NCI-H1694 treated with DMSO at 0.1 percent for 48 hours (cell line): ENCODE results near the gene TMEM260.
A peak's percentile ranks its signal among the peaks of the same experiment; 100 is the strongest.
"Not testable (repeated sequence)": the region's sequence is repeated elsewhere in the genome, so short reads cannot be mapped to it uniquely, and the experiment has no call there.

Experiments used
- DNase-seq: peaks from one replicate; lab custom pipeline; 2025; lab: John Stamatoyannopoulos, UW

TMEM260 gene

DNA sequence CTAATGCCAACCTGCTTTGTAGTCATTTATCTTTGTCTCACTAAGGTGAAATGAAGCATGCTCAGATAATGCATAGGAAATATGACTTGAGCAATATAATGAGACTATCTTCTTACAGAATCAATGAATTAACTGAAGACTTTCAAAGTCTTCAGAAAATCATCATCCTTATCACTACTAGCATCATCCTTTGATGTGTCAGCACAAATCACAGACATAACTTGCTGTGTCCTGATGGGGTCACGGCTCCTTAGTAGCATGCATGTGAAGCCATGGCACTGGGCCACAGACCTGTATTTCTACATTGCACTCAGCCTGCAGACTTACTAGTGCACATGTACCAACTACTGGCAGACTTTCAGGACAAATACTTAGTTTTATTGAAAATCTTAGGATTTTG lies 18.9 kb downstream of the TMEM260 start:
- DNase-seq, result no peak

DNA sequence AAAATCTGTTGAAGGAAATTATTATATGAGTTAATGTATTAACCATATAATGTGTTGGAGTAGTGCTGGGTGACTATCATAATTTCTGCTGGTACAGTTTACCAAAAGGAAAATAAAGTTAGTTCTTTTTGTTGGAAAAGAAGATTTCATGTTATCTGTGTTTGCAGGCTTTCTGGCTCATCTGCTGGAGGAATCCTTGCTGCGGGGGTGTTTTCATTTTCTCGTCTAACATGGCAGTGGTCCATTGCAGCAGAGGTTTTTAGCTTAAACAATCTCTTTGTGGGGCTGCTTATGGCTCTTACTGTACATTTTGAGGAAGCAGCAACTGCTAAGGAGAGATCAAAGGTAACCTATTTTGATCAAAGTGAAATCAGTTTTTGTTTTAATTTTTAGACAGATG lies 24.1 kb downstream of the TMEM260 start:
- no peak for DNase-seq

DNA sequence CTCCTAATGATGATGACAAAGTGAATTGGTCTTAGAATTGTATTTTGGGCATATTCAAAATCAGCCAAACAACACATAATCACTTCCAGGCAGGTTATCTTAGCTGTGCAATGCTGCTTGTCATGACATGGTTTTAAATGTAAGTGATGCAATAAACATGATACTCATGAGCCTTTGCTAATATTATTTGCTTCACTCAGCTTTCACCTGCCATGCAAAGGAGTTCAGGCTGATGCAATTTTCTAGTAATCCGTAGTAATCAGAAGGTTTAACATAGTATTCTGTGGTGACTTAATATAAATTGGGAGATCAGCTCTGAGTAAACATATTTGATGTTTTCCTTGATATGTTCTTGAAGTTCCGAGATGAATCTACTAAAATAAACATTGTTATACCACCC lies 29.1 kb downstream of the TMEM260 start:
- no peak for DNase-seq

DNA sequence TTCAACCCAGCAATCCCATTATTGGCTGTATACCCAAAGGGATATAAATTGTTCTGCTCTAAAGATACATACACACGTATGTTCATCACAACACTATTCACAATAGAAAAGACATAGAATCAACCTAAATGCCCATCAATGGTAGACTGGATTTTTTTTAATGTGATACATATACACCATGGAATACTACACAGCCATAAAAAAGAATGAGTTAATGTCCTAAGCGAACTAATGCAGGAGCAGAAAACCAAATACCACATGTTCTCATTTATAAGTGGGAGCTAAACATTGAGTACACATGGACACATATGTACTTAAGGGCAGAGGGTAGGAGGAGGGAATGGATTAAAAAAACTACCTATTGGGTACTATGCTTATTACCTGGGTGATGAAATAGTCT lies 32.1 kb downstream of the TMEM260 start:
- not testable (repeated sequence) for DNase-seq

DNA sequence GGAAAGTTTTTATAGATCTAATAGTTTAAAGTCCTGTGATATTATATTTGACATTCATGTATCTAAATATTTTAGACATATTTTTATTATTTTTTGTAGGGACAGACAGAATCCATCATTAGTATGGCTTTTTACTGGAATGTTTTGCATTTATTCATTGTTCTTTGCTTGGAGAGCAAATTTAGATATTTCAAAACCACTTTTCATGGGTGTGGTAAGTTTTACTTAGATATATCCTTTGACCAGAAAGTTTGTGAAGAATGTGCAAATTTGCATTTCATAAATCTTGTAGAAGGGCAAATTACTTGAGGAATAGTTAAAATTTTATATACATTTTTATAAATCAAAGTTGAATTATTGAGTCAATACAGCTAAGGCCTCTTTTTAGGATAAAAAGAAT lies 37.5 kb downstream of the TMEM260 start:
- DNase-seq, result no peak

DNA sequence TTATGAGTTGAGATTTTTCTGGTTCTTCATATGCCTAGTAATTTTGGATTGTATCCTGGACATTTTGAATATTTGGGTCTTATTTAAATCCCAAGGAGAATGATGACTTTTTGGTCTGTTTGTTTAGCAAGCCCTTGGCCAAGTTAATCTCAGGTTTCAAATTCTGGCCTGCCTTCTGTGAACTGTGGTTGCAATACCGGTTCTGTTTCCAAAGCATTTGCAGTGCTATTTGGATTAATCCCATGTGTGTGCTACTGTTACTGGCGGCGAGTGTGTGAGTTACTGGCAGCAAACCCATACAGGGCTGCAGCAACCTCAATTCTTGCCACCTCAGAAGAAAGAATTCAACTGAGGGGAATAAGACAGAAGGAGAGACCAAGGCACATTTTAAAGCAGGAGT lies 51.1 kb downstream of the TMEM260 start:
- DNase-seq, result no peak

DNA sequence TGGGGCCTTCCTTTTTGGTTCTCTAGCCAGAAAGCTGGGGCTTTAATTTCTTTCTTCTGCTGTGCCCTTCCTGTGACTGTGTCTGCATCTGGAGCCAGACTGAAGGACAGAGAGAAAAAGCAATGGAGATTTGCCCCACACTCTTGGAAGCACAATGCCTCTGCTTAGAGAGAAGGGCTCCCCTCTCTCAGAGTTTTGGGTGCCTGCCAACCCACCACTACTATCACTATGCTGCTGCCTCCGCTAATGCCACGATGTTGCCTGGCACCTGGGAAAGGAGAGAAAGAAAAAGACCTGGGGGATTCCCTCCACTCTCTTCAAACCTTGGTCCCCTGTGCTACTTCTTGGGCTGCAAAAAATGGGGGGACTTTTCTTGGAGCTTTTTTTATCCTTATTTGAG lies 52.6 kb downstream of the TMEM260 start:
- no peak for DNase-seq

DNA sequence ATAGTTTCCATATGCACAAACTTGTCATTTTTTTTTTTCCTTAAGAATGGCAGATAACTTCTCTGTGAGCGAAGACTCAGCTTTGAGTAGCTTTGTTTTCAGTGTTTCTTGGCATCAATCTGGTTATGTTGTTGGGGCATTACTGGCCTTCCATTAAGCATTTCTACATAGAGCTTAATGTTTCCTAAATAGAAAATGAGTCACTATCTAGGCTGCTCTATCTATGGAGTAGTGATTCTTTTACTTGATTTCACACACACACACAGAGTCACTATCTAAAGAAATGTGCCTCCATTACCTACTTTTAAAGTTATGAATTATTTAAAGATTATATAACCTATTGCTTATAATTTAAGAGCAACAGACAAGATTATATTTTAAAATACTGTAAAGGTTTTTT lies 53.9 kb downstream of the TMEM260 start:
- no peak for DNase-seq

DNA sequence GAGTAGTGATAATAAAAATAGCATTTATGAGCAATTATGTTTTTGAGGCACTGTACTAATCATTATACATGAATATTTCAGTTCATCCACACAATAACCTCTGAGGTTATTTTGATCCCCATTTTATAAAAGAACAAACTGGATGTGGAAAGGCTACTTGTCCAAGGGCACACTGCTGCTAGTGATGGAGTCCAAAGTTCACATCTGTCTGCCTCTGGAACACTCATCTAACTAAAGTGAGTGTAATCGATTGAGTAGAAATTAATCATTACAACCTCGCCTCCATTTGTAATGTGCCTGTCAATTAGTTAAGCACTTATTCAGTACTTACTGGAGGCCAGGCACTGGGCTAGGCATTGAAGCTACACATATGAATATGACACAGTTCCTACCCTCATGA lies 55.4 kb downstream of the TMEM260 start:
- DNase-seq, result no peak

DNA sequence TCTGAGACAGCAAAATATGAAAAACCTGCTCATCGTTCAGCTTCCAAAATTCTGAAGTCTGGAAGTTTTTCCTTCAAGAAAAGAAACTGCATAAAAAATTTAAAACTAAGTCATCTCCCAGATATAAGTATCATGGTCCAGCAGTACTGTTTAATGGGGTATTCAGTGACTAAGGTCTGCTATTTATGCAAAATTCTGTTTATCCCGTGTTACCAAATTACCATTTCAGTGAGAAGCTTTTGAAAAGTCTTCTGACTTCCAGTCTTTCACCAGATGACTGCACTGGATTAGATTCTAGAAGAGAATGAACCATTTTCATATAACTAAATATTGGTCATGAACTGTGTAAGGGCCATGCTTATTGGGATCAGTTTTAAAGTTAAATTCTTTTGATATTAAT lies 67.9 kb downstream of the TMEM260 start:
- DNase-seq, result no peak

DNA sequence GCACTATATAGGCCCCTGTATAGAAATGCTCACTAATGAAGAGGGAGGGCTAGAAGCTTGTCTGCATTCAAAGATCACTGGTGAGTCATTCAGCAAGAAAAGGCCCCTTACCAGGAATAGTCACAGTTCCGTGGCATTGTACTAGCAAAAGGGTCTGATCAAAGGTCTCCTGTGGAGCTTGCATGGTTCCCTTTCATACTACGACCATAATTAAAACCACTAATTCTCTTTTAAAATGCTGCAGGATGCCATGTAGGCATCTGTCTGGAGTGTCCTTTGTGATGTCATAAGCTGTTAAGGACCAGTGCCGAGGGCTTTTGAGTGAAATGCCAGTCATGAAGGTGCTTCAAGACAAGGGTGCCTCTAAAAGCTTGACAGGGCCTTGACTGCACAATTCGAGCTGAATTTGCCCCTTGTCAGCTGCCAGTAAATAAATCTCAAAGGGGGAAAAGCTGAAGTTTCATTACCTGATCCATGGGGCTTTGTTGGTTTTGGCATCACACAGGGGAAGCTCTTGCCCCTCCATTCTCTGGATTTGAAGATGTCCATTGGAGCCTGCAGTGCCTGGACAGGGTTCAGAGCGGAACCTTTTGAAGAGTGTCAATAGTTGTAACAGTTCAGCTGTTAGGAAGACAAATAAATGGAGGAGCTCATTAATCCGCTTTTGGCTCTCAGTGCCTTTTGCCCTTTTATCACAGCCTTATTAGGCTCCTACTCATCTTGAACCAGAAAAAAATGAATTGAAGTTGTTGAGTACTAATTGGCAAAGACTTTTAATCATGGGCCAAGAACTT lies 69.1 kb downstream of the TMEM260 start:
- DNase-seq, result no peak

DNA sequence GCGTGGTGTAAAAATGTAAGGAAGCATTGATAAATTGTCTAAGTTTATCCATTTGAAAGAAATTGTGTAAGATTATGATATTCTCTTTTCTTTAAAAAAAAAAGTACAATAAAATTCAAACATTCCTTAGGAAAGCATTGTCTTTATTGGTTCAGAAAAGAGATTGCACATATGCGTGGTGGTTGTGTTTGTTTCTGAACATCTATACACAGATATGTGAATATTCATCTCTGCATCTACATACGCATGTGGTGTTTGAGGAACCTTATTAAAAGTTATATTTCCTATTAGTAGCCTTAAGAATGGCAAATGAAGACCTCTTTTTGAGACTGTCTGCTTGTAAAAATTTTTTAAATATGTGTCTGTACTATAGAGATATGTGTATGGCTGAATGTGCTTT lies 69.8 kb downstream of the TMEM260 start:
- DNase-seq, result no peak

DNA sequence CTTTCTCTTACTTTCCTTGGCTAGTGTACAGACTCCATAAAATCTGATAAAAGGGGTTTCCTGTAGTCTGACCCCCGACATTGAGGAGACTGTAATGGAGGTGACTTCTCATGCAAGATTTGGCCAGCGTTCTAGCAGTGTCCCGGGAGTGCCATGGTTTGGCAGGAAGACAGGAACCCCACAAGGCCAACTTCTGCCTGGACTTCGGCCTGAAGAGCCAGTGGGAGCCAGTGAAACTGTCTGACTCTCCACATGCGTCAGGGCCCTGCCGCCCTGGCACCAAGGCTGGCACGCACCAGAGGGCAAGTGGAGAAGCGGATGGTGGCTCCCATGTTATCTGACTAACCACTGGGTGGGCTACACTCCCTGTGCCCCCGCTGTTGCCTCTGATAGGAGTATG lies 70.5 kb downstream of the TMEM260 start:
- DNase-seq, result no peak

DNA sequence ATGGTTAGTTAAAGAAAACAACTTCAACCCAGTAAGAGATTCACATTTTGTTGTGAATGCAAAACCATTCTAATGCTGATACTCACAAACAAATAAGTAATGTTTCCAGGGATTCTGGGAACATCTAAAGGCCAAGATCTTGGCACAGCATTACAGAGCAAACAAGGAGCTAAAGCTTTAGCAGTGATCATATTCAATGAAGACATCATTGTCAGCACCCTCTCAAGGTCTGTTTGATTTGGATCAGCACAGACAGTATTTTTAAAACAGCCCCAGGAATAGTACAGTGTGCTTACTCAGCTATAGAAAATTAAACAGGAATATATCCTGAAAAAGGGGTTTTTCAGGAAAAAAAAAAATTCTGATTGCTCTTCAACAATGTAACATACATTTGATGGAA lies 71.4 kb downstream of the TMEM260 start:
- DNase-seq, result no peak

DNA sequence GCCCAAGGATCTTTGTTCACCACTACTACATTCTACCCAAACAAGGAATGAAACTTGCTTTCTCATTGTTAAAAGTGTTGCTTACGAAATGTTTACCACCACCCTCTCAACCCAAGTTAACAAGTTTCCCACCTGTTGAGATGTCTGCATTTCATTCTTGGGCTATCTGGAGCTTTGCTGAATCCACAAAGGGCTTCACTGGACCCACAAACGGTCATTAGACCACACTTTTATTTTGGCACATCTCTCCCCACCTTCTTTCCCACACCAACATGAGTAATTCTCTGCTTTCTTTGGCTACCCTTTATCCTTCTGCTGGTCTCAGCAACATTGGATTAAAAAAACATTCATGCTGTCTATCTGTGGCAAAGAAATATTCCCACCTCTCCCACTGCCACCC lies 78.0 kb downstream of the TMEM260 start:
- DNase-seq, result no peak

DNA sequence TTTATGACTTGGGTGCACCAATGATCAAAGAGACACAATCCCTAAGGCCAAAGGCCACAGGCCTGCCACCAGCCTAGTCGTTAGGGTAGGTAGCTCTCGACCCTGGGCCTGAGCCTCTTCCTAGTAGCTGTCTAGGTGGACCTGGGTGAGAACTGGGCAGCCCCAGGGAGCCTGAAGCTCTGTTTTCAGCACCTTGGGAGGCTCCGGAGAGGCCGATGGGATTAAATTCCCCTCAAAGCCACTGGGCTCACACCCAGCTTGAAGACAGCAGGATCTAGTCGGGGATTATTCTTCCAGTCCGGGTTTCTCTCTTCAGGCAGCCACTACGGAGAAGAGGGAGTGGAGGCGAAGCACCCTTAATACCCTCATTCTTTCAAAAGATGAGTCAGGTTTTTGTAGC lies 79.8 kb downstream of the TMEM260 start:
- DNase-seq, result no peak

DNA sequence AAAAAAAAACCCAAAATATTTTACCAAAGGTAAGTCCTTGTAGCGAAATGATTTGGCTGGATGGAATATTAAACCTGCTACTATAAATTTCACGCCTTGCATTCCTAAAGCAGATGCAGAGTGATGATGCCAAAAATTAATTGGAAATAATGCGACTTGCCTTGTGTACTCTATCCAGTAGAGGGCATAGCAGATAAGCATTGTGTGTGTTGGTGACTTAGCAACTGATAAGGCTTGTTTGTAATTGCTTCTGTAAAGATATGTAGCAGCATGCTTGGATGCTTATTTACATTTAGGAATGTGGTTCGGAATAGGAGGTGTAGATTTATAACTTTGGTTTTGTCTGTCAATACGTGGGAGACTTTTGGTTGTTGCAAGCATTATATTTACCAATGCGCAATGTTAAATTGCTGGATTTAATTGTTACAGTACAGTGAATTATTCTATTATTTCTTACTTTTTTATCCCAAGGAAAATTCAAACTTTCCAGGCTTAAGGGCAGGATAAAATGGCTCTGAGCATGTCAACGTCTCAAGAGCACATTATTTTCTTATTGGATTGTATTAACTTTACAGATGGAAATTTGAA lies 80.5 kb downstream of the TMEM260 start:
- DNase-seq, result peak; percentile 81

DNA sequence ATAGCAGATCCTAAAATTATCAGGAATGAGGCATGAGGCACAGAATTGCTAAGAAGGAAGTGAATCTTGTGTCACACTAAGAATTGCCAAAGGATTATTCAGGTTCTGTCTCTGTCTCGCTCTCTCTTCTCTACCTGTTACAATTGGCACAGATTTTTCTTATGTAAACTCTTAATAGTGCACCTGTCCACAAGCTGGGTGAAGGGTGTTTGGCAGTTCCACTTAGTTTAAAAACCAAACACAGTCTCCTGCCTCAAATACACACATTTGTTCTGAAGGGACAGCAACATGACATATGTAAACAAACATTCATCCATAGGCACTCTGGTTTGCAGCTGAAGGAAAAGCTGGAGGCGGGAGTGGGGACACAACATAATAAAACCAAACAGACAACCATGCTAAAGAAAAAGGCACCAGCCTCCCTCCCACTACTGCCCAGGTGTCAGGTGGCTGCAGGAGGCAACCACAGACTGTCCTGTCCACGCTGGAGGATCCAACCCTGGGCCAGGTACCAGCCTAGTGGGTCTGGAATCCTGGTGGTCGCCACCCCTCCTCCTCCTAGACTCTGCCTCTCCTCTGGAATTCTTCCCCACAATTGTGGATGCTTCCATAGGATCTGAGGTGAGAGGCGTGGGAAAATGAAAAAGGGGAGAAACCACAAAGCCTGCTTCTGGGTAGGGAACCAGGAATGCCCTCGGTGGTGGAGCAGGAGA lies 81.2 kb downstream of the TMEM260 start:
- DNase-seq, result no peak

DNA sequence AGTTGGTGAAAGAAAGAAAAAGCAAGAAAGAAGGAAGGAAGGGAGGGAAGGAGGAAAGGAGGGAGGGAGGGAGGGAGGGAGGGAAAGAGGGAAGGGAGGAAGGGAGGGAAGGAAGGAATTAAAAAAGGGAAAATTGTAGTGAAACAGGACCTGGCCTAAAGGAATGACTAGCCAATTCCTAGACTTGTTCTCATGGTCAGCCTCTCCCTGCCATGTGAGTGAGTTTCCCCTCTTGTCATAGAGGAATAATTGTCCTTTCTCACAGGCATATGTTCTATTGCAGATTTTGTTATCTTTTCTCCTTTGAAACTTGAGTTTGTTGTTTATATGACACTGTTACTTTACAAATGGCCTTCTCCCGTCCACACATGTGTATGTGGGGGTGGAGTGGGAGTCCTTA lies 81.9 kb downstream of the TMEM260 start:
- no peak for DNase-seq

DNA sequence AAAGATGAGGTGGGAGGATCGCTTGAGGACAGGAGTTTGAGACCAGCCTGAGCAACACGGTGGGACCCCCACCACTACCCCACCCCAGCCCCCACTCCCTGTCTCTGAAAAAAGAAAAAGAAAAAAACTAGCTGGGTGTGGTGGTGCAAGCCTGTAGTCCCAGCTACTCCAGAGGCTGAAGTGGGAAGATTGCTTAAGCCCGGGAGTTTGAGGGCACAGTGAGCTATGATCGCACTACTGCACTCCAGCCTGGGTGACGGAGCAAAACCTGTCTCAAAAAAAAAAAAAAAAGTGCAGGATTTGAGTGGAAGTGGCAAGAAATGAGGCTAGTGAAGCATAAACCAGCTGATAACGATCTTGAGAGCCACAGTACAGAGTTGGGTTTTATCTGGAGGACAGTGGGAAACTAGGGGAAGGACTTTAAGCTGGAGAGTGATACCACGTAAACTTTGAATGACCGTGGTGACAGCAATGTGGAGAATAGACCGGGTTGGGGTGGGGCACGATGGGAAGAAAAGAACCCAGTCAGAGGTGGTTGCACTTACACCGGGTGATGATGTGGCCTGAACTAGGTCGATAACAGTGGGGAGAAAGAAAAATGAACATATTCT lies 85.3 kb downstream of the TMEM260 start:
- DNase-seq, result no peak

DNA sequence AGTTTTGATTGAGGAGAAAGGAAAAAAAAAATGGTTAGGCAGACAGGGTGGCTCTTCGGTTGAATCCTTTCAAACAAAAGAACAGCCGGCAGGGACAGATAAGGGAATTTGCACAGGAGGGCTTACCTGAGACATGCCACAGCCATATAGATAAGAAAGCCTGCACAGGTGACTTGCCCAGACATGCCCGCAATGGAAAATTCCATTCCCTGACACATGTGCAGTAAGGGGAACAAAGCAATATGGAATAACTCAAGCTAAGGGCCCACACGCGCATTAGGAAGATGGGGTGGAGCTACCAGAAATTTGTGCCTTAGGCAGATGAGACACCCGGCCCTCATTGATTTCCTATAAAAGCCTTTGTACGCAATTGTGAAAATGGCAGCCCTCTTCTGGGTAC lies 86.7 kb downstream of the TMEM260 start:
- no peak for DNase-seq

DNA sequence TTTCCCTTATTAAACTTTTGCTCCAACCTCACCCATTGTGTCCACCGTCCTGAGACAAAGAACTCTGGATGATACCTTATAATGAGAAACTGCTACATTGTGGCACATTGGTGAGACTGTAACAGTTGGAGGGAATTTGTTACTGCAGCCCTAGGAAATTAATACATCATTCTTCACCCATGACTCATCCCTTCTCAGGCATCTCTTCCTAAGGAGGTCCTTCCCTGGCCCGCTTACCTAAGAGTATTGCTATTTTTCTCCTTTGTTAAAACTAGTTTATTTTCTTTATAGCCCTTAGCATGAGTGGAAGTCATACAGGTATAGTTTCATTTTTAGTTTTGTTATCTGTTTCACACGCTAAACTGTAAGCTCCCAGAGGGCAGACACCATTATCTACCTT lies 87.1 kb downstream of the TMEM260 start:
- DNase-seq, result no peak

DNA sequence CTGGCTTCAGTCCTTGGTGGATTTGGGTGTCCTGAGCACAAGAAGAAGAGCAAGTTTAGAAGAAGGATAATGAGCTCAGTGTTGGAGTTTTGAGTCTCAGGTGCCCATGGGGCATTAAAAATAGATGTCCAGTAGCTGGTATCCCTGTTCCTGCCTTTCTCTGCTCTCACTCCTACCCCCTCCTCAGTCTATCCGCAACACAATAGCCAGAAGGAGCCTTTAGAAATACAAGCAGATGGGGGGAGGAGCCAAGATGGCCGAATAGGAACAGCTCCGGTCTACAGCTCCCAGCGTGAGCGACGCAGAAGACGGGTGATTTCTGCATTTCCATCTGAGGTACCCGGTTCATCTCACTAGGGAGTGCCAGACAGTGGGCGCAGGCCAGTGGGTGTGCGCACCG lies 87.7 kb downstream of the TMEM260 start:
- DNase-seq, result not testable (repeated sequence)
